ENCODE data around the gene KLHL29.

DNA sequence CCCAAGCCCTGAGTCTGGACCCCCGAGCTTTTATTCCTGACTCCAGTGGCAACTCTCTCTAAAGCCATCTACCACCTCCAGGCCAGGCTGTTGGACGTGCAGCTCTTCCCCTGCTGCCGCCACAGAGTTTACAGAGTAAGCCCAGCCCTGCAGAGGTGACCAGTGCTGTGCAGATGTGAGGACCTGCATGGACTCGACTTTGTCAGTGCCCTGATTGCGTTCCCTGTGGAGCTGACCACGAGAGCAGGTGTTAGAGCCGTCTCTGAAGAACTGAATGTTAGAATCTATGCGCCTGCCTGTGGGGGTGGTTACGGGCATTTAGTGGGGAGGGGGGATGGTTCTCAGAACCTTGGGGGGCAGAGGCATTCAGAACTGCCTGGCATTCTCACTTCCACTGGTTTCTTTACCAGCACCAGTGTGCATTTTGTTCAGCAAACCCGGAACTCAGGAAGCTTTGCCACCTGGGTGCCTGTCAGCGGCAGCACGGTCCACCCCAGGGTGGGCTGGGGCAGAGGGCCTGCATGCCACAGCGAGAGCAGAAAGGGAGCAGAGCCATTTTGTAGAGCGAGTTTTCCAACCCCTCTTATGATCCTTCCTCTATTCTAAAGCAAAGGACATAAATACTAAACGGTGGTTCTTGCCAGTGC lies 137.9 kb downstream of the KLHL29 start:
- TF ChIP-seq POLR2A (IDR thresholded peaks at IDR 0.05) (no peak), POLR2AphosphoS5 (IDR thresholded peaks at IDR 0.05) (no peak)
- TF ChIP-seq, protein P1, sequence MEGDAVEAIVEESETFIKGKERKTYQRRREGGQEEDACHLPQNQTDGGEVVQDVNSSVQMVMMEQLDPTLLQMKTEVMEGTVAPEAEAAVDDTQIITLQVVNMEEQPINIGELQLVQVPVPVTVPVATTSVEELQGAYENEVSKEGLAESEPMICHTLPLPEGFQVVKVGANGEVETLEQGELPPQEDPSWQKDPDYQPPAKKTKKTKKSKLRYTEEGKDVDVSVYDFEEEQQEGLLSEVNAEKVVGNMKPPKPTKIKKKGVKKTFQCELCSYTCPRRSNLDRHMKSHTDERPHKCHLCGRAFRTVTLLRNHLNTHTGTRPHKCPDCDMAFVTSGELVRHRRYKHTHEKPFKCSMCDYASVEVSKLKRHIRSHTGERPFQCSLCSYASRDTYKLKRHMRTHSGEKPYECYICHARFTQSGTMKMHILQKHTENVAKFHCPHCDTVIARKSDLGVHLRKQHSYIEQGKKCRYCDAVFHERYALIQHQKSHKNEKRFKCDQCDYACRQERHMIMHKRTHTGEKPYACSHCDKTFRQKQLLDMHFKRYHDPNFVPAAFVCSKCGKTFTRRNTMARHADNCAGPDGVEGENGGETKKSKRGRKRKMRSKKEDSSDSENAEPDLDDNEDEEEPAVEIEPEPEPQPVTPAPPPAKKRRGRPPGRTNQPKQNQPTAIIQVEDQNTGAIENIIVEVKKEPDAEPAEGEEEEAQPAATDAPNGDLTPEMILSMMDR (IDR thresholded peaks at IDR 0.05 in 8 of 11, conservative IDR thresholded peaks at IDR 0.05 in 3 of 11), result no peak
